ENCODE results near the gene GCN1.

DNA sequence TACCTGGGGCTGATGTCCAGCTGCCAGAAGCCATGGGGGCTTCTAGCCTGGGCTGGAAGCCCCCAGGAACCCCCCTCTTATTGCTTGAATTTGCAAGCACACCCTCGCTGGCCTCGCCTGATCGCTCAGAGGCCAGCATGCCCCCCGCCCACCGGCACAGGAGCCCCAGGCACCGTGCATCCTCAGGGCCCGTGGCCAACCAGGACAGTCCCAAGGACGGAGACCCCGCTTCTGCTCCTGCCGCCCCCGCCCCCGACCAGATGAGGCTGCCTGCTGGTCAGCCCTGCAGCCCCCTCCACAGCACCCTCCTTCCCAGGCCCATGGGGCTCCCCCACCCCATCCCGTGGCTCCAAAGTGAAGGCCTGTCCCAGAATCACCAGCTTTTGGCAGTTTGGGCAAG, 99.2 kb downstream of the GCN1 start:
- TF ChIP-seq ZNF311 (tag by site-specific recombination; IDR thresholded peaks at IDR 0.05; ENCODE audit: borderline replicate concordance) (no peak), RBAK (tag by site-specific recombination; IDR thresholded peaks at IDR 0.05) (no peak), ZNF19 (tag by site-specific recombination; IDR thresholded peaks at IDR 0.05; ENCODE audit: low read depth) (no peak), MYNN (tag by site-specific recombination; IDR thresholded peaks at IDR 0.05; ENCODE audit: borderline replicate concordance) (no peak), ZNF416 (tag by site-specific recombination; IDR thresholded peaks at IDR 0.05) (no peak), GLIS2 (tag by site-specific recombination; IDR thresholded peaks at IDR 0.05) (no peak), SP2 (tag by site-specific recombination; IDR thresholded peaks at IDR 0.05) (no peak)
- TF ChIP-seq, protein P1, sequence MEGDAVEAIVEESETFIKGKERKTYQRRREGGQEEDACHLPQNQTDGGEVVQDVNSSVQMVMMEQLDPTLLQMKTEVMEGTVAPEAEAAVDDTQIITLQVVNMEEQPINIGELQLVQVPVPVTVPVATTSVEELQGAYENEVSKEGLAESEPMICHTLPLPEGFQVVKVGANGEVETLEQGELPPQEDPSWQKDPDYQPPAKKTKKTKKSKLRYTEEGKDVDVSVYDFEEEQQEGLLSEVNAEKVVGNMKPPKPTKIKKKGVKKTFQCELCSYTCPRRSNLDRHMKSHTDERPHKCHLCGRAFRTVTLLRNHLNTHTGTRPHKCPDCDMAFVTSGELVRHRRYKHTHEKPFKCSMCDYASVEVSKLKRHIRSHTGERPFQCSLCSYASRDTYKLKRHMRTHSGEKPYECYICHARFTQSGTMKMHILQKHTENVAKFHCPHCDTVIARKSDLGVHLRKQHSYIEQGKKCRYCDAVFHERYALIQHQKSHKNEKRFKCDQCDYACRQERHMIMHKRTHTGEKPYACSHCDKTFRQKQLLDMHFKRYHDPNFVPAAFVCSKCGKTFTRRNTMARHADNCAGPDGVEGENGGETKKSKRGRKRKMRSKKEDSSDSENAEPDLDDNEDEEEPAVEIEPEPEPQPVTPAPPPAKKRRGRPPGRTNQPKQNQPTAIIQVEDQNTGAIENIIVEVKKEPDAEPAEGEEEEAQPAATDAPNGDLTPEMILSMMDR (tag by site-specific recombination; IDR thresholded peaks at IDR 0.05) = no peak
- TF ChIP-seq, protein P2, sequence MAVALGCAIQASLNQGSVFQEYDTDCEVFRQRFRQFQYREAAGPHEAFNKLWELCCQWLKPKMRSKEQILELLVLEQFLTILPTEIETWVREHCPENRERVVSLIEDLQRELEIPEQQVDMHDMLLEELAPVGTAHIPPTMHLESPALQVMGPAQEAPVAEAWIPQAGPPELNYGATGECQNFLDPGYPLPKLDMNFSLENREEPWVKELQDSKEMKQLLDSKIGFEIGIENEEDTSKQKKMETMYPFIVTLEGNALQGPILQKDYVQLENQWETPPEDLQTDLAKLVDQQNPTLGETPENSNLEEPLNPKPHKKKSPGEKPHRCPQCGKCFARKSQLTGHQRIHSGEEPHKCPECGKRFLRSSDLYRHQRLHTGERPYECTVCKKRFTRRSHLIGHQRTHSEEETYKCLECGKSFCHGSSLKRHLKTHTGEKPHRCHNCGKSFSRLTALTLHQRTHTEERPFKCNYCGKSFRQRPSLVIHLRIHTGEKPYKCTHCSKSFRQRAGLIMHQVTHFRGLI (tag by site-specific recombination; IDR thresholded peaks at IDR 0.05) = no peak
